Measurements from ENCODE around the gene FXYD7. TPM values are rescaled to one million over a fixed set of nuclear protein-coding genes. Genes with fewer than 3 reads are reported as not detected.

FXYD7 gene
- total RNA-seq, 1 donor from 2014 or later = not detected

GRCh38 chr19:35169221-35169995 is 26.4 kb downstream of the FXYD7 start:
- peaks cover 30% of the 10 kb centered on the region for H3K36me3 ChIP-seq
- TF ChIP-seq, protein P1, sequence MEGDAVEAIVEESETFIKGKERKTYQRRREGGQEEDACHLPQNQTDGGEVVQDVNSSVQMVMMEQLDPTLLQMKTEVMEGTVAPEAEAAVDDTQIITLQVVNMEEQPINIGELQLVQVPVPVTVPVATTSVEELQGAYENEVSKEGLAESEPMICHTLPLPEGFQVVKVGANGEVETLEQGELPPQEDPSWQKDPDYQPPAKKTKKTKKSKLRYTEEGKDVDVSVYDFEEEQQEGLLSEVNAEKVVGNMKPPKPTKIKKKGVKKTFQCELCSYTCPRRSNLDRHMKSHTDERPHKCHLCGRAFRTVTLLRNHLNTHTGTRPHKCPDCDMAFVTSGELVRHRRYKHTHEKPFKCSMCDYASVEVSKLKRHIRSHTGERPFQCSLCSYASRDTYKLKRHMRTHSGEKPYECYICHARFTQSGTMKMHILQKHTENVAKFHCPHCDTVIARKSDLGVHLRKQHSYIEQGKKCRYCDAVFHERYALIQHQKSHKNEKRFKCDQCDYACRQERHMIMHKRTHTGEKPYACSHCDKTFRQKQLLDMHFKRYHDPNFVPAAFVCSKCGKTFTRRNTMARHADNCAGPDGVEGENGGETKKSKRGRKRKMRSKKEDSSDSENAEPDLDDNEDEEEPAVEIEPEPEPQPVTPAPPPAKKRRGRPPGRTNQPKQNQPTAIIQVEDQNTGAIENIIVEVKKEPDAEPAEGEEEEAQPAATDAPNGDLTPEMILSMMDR (IDR thresholded peaks at IDR 0.05; ENCODE audit: borderline replicate concordance) = no peak

GRCh38 chr19:35170359-35171061 is 27.5 kb downstream of the FXYD7 start:
- Histone ChIP-seq H3K4me1 (peaks cover 7% of the 10 kb centered on the region), H3K9me3 (replicated peaks) (peaks cover 14% of the 10 kb centered on the region), H3K27me3 (ENCODE audit: low read depth) (no peaks in the 10 kb centered on the region), H3K36me3 (peaks cover 19% of the 10 kb centered on the region), H3K27ac (replicated peaks) (no peak overlapping the region), H3K4me3 (no peak overlapping the region)
- TF ChIP-seq, protein P1 (IDR thresholded peaks at IDR 0.05; ENCODE audit: borderline replicate concordance) = no peak
- no peak for DNase-seq
- intact Hi-C loops (cut with micrococcal nuclease) = no loop called here

More at GRCh38 chr19:35169221-35169995, 26.4 kb downstream of the FXYD7 start:
- no peak for DNase-seq
- no peak overlapping the region for H3K27ac ChIP-seq (replicated peaks)
- no peaks in the 10 kb centered on the region for H3K27me3 ChIP-seq (ENCODE audit: low read depth)
- H3K4me1 ChIP-seq = peaks cover 7% of the 10 kb centered on the region
- intact Hi-C loops (cut with micrococcal nuclease) = no loop called here
- peaks cover 25% of the 10 kb centered on the region for H3K9me3 ChIP-seq (replicated peaks)
- no peak overlapping the region for H3K4me3 ChIP-seq

DNA sequence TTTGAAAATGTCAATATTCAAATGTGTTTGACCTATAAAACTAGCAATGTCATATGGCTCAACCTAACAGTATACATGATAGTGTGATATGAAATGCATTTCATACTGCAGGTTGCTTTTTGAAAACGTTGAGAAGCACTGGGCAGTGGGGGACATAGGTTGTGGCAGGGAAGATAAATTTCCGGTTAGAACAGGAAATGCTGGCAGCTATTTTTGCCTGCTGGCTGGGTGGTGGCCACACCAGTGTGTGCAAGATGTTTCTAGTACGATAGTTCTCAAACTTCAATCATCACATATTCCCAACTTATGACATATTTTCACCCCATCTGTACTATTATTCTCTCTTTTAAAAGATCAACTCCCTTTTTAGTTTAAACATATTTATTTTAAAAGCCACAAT is 28.7 kb downstream of the FXYD7 start:
- Histone ChIP-seq H3K27ac (replicated peaks) (no peak overlapping the region), H3K4me3 (no peak overlapping the region), H3K27me3 (ENCODE audit: low read depth) (no peaks in the 10 kb centered on the region), H3K36me3 (peaks cover 7% of the 10 kb centered on the region), H3K9me3 (replicated peaks) (peaks cover 2% of the 10 kb centered on the region), H3K4me1 (peaks cover 7% of the 10 kb centered on the region)
- TF ChIP-seq, protein P1 (IDR thresholded peaks at IDR 0.05; ENCODE audit: borderline replicate concordance) = no peak
- intact Hi-C loops (cut with micrococcal nuclease) = no loop called here
- no peak for DNase-seq

- TF ChIP-seq, protein P1 (IDR thresholded peaks at IDR 0.05; ENCODE audit: borderline replicate concordance) = no peak
- intact Hi-C loops (cut with micrococcal nuclease) = no loop called here
- DNase-seq = no peak
- Histone ChIP-seq H3K27me3 (ENCODE audit: low read depth) (peaks cover 3% of the 10 kb centered on the region), H3K4me3 (no peak overlapping the region), H3K4me1 (peaks cover 7% of the 10 kb centered on the region), H3K9me3 (replicated peaks) (no peaks in the 10 kb centered on the region), H3K36me3 (no peaks in the 10 kb centered on the region), H3K27ac (replicated peaks) (no peak overlapping the region)
These were observed 31.2 kb downstream of the FXYD7 start for GRCh38 chr19:35174226-35174625.

DNA sequence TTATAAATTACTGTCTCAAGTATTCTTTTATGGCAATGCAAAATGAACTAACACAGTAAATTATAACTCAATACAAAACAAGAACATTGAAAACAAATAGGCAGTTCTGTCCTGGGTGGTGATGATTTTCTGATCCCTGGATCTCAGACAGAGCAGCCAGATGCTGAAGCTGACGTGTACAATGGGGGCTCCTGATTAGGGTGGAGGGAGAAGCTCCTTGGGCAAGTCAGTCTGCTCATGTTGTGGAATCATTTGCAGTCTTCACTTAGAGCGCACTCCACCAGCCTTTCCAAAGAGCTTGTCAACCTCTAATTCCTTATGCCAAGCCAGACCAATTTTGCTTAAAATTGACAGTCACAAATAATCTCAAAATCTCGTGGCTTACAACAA is 33.1 kb downstream of the FXYD7 start:
- no peaks in the 10 kb centered on the region for H3K9me3 ChIP-seq (replicated peaks)
- DNase-seq = no peak
- no peaks in the 10 kb centered on the region for H3K36me3 ChIP-seq
- no peak overlapping the region for H3K27ac ChIP-seq (replicated peaks)
- intact Hi-C loops (cut with micrococcal nuclease) = no loop called here
- peaks cover 7% of the 10 kb centered on the region for H3K4me1 ChIP-seq
- H3K4me3 ChIP-seq = no peak overlapping the region
- TF ChIP-seq, protein P1 (IDR thresholded peaks at IDR 0.05; ENCODE audit: borderline replicate concordance) = no peak
- peaks cover 6% of the 10 kb centered on the region for H3K27me3 ChIP-seq (ENCODE audit: low read depth)
